ENCODE data around the gene TTL. TPM values are rescaled to one million over a fixed set of nuclear protein-coding genes. Genes with fewer than 3 reads are reported as not detected.

The TTL gene
- total RNA-seq, 3 donors from 2014 or later, result 13.4 to 32.2 (median 20.3) TPM

DNA sequence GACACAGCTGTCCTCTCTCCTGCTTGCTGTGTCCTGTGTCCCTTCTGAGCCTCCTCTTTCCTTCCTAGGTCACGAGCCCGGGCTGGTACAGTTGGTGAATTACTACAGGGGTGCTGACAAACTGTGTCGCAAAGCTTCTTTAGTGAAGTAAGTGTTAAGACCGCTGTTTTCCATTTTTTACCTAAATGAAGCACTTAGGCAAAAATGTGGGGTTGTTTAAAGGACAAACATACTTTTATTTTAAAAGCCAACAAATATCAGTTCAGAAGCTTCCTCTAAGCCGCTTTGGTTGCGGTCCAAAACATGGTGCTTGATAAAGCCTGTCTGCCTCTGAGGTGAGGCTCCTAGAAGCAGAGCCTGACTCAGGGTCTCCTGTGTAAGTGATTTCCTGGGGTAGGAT lies 3.9 kb downstream of the TTL start:
- intact Hi-C loops (cut with DNase I, micrococcal nuclease), result no loop called here
- TF ChIP-seq, protein P1, sequence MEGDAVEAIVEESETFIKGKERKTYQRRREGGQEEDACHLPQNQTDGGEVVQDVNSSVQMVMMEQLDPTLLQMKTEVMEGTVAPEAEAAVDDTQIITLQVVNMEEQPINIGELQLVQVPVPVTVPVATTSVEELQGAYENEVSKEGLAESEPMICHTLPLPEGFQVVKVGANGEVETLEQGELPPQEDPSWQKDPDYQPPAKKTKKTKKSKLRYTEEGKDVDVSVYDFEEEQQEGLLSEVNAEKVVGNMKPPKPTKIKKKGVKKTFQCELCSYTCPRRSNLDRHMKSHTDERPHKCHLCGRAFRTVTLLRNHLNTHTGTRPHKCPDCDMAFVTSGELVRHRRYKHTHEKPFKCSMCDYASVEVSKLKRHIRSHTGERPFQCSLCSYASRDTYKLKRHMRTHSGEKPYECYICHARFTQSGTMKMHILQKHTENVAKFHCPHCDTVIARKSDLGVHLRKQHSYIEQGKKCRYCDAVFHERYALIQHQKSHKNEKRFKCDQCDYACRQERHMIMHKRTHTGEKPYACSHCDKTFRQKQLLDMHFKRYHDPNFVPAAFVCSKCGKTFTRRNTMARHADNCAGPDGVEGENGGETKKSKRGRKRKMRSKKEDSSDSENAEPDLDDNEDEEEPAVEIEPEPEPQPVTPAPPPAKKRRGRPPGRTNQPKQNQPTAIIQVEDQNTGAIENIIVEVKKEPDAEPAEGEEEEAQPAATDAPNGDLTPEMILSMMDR (IDR thresholded peaks at IDR 0.05), result no peak
- H3K9me3 ChIP-seq, result no peaks in the 10 kb centered on the region
- H3K4me1 ChIP-seq (ENCODE audit: low read depth), result peaks cover 12% of the 10 kb centered on the region
- no peak for DNase-seq
- no peak overlapping the region for H3K4me3 ChIP-seq
- no peaks in the 10 kb centered on the region for H3K36me3 ChIP-seq (ENCODE audit: low read depth)
- no peak for ATAC-seq

DNA sequence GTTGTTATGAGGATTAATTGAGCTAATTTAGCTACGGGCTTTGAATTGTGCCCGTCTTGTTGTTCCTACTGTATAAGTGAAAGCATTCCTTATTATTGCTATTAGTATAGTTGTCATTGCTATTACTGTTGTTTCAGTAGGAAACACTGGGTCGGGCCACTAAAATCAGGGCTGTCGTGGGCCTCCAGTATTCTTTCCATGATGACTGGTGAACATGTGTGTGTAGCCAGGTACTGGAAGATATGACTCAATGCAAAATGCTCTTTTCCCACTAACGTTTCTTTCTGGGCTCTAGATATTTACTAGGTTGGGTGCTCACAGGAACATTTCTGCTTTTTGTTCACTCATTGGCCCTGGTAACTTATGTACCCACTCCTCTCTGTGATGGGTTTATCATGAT lies 4.9 kb downstream of the TTL start:
- intact Hi-C loops (cut with DNase I, micrococcal nuclease), result no loop called here
- no peak for DNase-seq
- TF ChIP-seq, protein P1 (IDR thresholded peaks at IDR 0.05), result no peak
- Histone ChIP-seq H3K4me3 (no peak overlapping the region), H3K36me3 (ENCODE audit: low read depth) (no peaks in the 10 kb centered on the region), H3K4me1 (ENCODE audit: low read depth) (peaks cover 12% of the 10 kb centered on the region), H3K9me3 (no peaks in the 10 kb centered on the region)
- no peak for ATAC-seq

DNA sequence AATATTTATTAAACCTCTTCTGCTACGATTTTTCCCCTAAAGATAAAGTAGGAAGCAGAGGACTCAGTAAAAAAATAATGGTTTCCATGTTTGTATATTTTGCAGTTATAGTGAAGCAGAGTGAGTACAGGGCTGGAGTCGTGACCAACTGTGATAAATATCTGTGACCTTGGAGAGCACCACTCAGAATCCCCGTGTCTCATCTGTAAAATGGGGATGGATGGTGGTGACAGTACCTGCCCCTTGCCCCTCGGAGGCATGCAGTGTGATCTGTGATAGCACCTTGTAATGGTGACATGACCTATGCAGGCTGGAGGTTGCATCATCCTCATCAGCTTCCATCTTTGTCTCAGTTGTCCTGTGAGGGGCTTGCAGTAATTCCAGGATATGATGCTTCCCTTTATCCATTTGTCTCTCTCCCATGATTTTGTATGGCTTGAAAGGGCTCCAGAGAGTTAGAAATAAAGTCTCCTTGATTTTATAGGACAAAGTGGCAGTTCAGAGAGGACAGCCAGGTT lies 5.5 kb downstream of the TTL start:
- DNase-seq (no peak), ATAC-seq (no peak)
- no peak overlapping the region for H3K4me3 ChIP-seq
- TF ChIP-seq, protein P1 (IDR thresholded peaks at IDR 0.05), result no peak
- H3K4me1 ChIP-seq (ENCODE audit: low read depth), result peaks cover 12% of the 10 kb centered on the region
- intact Hi-C loops (cut with DNase I, micrococcal nuclease), result no loop called here
- H3K9me3 ChIP-seq, result no peaks in the 10 kb centered on the region
- H3K36me3 ChIP-seq (ENCODE audit: low read depth), result no peaks in the 10 kb centered on the region

DNA sequence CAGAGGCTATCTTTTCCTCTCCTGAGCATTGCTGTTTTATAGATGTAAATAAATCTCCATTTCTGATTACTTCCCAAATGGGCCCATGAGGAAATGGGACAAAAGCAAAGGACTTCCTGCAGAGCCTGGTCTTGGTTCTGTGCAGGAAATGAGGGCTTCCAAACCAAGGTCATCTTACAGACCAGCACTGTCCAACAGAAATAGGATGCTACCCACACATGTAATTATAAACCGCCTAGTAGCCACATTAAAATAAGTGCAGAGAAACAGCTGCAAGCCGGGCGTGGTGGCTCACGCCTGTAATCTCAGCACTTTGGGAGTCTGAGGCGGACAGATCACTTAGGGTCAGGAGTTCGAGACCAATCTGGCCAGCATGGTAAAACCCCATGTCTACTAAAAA lies 6.2 kb downstream of the TTL start:
- ATAC-seq (no peak), DNase-seq (no peak)
- H3K9me3 ChIP-seq, result no peaks in the 10 kb centered on the region
- TF ChIP-seq, protein P1 (IDR thresholded peaks at IDR 0.05), result no peak
- H3K36me3 ChIP-seq (ENCODE audit: low read depth), result no peaks in the 10 kb centered on the region
- intact Hi-C loops (cut with DNase I, micrococcal nuclease), result no loop called here
- H3K4me1 ChIP-seq (ENCODE audit: low read depth), result peaks cover 9% of the 10 kb centered on the region
- H3K4me3 ChIP-seq, result no peak overlapping the region

DNA sequence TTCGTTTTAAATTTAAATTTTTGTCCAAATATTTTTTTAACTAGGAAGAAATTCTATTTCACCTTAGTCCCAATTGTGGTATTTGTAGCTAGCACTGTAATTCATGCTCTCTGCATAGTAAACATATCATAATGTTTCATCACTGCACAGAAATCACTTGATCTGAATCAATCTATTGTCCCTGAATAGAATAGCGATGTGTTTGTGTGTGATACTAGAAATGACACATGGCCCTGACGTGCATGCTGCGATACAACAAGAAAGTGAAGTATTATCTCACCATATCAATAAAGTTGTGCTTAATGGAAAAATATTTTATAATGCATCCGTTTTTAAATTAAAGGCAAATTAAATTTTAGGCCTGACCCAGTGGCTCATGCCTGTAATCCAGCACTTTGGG lies 10.0 kb downstream of the TTL start:
- no peak for ATAC-seq
- no peak for DNase-seq
- no peaks in the 10 kb centered on the region for H3K36me3 ChIP-seq (ENCODE audit: low read depth)

More for the DNA sequence above, 10.0 kb downstream of the TTL start:
- TF ChIP-seq, protein P1 (IDR thresholded peaks at IDR 0.05), result no peak
- Histone ChIP-seq H3K4me1 (ENCODE audit: low read depth) (no peaks in the 10 kb centered on the region), H3K9me3 (no peaks in the 10 kb centered on the region), H3K4me3 (no peak overlapping the region)
- intact Hi-C loops (cut with DNase I, micrococcal nuclease), result no loop called here

All from mucosa of descending colon (tissue), 3 donors.